Body of pancreas (tissue), 4 donors: ENCODE measurements around the gene KNOP1.

ENCODE experiments used
- POLR2A ChIP-seq, 3 donors: fragments of 450-650 bp; IDR thresholded peaks; one replicate each; pipeline ENCODE4 v1.6.1; 2016; ENCODE audit warnings: antibody characterized with exemption in 3 of 3, mild to moderate bottlenecking in 2 of 3
- TF ChIP-seq, protein P1 (sequence below), 7 experiments: fragments of 450-650 bp in 4 of 7; fragments of 200-600 bp in 3 of 7; sonication (generic) in 3 of 7; IDR thresholded peaks; one replicate each; pipeline ENCODE4 v1.5.1; 2016 to 2019; ENCODE audit warnings: antibody characterized with exemption in 7 of 7

DNA sequence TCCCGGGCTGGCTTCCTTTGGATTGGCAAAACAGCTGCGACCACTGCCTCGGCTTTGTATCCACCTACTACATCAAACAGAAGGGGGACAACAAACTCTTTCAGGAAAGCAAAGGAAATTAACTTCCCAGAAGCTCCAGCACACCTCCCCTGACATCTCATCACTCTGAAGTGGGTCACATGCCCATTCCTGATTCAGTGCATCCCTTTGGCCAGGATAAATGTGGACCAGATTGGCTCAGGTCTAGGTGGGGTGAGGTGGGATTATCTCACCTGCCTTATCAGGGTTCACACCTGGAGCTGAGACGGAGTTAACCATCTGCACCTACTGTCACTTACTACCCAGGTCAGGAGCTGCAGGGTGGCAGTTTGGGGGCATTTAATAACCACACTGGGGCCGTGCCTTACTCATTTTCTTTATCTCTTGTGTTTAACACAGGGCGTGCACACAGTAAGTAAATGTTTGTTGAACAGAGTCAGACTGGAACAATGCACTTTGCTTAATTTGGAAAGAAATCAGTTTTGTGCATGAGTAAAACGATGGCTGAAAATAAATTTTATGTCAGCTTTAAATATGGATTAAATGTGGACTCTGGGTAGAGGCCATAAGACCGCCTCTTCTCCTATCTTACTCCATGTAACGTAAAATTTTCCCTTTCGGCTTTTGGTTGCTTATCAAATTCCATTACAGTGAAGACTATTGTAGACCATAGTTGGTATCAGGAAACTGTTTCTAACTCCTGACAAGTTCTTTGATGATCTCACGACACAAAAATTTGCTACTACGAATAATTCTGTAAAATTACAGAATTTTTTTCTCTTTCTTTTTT, 36.0 kb upstream of the KNOP1 start:
- TF ChIP-seq, protein P1, sequence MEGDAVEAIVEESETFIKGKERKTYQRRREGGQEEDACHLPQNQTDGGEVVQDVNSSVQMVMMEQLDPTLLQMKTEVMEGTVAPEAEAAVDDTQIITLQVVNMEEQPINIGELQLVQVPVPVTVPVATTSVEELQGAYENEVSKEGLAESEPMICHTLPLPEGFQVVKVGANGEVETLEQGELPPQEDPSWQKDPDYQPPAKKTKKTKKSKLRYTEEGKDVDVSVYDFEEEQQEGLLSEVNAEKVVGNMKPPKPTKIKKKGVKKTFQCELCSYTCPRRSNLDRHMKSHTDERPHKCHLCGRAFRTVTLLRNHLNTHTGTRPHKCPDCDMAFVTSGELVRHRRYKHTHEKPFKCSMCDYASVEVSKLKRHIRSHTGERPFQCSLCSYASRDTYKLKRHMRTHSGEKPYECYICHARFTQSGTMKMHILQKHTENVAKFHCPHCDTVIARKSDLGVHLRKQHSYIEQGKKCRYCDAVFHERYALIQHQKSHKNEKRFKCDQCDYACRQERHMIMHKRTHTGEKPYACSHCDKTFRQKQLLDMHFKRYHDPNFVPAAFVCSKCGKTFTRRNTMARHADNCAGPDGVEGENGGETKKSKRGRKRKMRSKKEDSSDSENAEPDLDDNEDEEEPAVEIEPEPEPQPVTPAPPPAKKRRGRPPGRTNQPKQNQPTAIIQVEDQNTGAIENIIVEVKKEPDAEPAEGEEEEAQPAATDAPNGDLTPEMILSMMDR (IDR thresholded peaks at IDR 0.05) = no peak
- TF ChIP-seq POLR2A (IDR thresholded peaks at IDR 0.05) = no peak
